HAP-1 (cell line): ENCODE results near the gene AIFM2.
"Not testable (repeated sequence)": the region's sequence is repeated elsewhere in the genome, so short reads cannot be mapped to it uniquely, and the experiment has no call there.

Source experiments
- DNase-seq, 2 experiments: peaks; one replicate each; pipeline ENCODE4 v3.0.0-alpha.2; 2016 to 2020; ENCODE audit warnings: low spot score in 2 of 2
- H3K27me3 ChIP-seq: fragments of 250-450 bp; sonication (Bioruptor Pico); 2 replicates; pipeline ENCODE4 v1.5.1; 2020; ENCODE audit warnings: low read depth, mild to moderate bottlenecking, moderate library complexity
- H3K36me3 ChIP-seq: fragments of 250-450 bp; sonication (Bioruptor Pico); replicated peaks from 2 replicates; pipeline ENCODE4 v1.5.1; 2020; ENCODE audit warnings: mild to moderate bottlenecking
- H3K4me1 ChIP-seq: fragments of 250-450 bp; sonication (Bioruptor Pico); 2 replicates; pipeline ENCODE4 v1.5.1; 2020; ENCODE audit warnings: mild to moderate bottlenecking
- H3K4me3 ChIP-seq: fragments of 250-450 bp; sonication (Bioruptor Pico); 2 replicates; pipeline ENCODE4 v1.5.1; 2020; ENCODE audit warnings: mild to moderate bottlenecking, moderate library complexity
- H3K9me3 ChIP-seq: fragments of 250-450 bp; sonication (Bioruptor Pico); 2 replicates; pipeline ENCODE4 v1.5.1; 2020; ENCODE audit warnings: mild to moderate bottlenecking, moderate library complexity
- in situ Hi-C: fragments of 300-500 bp; cut with MboI; formaldehyde crosslinking; loops from 3 replicates; pipeline ENCODE4 v1.14.3; 2020; ENCODE audit warnings: low sequenced_read_pairs, inconsistent platforms, mixed read lengths

AIFM2 gene

GRCh38 chr10:70123817-70124216 lies 8.8 kb downstream of the AIFM2 start:
- in situ Hi-C loops: no loop called here

GRCh38 chr10:70123166-70123565 lies 9.5 kb downstream of the AIFM2 start:
- DNase-seq, in situ Hi-C loops, H3K9me3 ChIP-seq, H3K27me3 ChIP-seq, H3K4me3 ChIP-seq, H3K4me1 ChIP-seq: not testable (repeated sequence)
- peaks cover 15% of the 10 kb centered on the region for H3K36me3 ChIP-seq

More at GRCh38 chr10:70123817-70124216, 8.8 kb downstream of the AIFM2 start:
- Histone ChIP-seq H3K36me3 (peaks cover 15% of the 10 kb centered on the region), H3K27me3 (no peaks in the 10 kb centered on the region), H3K4me1 (no peaks in the 10 kb centered on the region), H3K9me3 (no peaks in the 10 kb centered on the region), H3K4me3 (no peak overlapping the region)
- DNase-seq: no peak

GRCh38 chr10:70122742-70123141 lies 9.9 kb downstream of the AIFM2 start:
- no peak for DNase-seq
- no peaks in the 10 kb centered on the region for H3K9me3 ChIP-seq
- H3K27me3 ChIP-seq: no peaks in the 10 kb centered on the region
- no peak overlapping the region for H3K4me3 ChIP-seq
- H3K4me1 ChIP-seq: no peaks in the 10 kb centered on the region
- in situ Hi-C loops: no loop called here
- peaks cover 15% of the 10 kb centered on the region for H3K36me3 ChIP-seq

- no peak for DNase-seq
- in situ Hi-C loops: no loop called here
- H3K27me3 ChIP-seq: no peaks in the 10 kb centered on the region
- no peaks in the 10 kb centered on the region for H3K4me1 ChIP-seq
- H3K36me3 ChIP-seq: peaks cover 21% of the 10 kb centered on the region
- no peaks in the 10 kb centered on the region for H3K9me3 ChIP-seq
- no peak overlapping the region for H3K4me3 ChIP-seq
These were observed 11.2 kb downstream of the AIFM2 start for GRCh38 chr10:70121281-70121949.

- no peaks in the 10 kb centered on the region for H3K27me3 ChIP-seq
- peaks cover 25% of the 10 kb centered on the region for H3K36me3 ChIP-seq
- no peak for DNase-seq
- H3K4me3 ChIP-seq: no peak overlapping the region
- no peaks in the 10 kb centered on the region for H3K9me3 ChIP-seq
- H3K4me1 ChIP-seq: no peaks in the 10 kb centered on the region
- in situ Hi-C loops: no loop called here
These were observed 12.2 kb downstream of the AIFM2 start for GRCh38 chr10:70120417-70120816.

- H3K27me3 ChIP-seq: no peaks in the 10 kb centered on the region
- no peaks in the 10 kb centered on the region for H3K9me3 ChIP-seq
- in situ Hi-C loops: no loop called here
- peaks cover 33% of the 10 kb centered on the region for H3K36me3 ChIP-seq
- no peak for DNase-seq
- H3K4me3 ChIP-seq: no peak overlapping the region
- no peaks in the 10 kb centered on the region for H3K4me1 ChIP-seq
These were observed 13.0 kb downstream of the AIFM2 start for GRCh38 chr10:70119623-70120022.

GRCh38 chr10:70119197-70119596 lies 13.4 kb downstream of the AIFM2 start:
- Histone ChIP-seq H3K27me3 (no peaks in the 10 kb centered on the region), H3K4me3 (no peak overlapping the region), H3K4me1 (no peaks in the 10 kb centered on the region), H3K36me3 (peaks cover 37% of the 10 kb centered on the region), H3K9me3 (no peaks in the 10 kb centered on the region)
- in situ Hi-C loops: no loop called here
- no peak for DNase-seq

GRCh38 chr10:70118196-70118595 lies 14.4 kb downstream of the AIFM2 start:
- Histone ChIP-seq H3K36me3 (peaks cover 45% of the 10 kb centered on the region), H3K4me1 (no peaks in the 10 kb centered on the region), H3K9me3 (no peaks in the 10 kb centered on the region), H3K4me3 (no peak overlapping the region), H3K27me3 (no peaks in the 10 kb centered on the region)
- in situ Hi-C loops: no loop called here
- no peak for DNase-seq

GRCh38 chr10:70117646-70118045 lies 15.0 kb downstream of the AIFM2 start:
- H3K27me3 ChIP-seq: no peaks in the 10 kb centered on the region
- H3K4me3 ChIP-seq: no peak overlapping the region
- DNase-seq: no peak
- no peaks in the 10 kb centered on the region for H3K9me3 ChIP-seq
- no peaks in the 10 kb centered on the region for H3K4me1 ChIP-seq
- in situ Hi-C loops: no loop called here
- H3K36me3 ChIP-seq: peaks cover 50% of the 10 kb centered on the region

- Histone ChIP-seq H3K4me1 (no peaks in the 10 kb centered on the region), H3K4me3 (no peak overlapping the region), H3K27me3 (no peaks in the 10 kb centered on the region), H3K9me3 (no peaks in the 10 kb centered on the region), H3K36me3 (peaks cover 50% of the 10 kb centered on the region)
- in situ Hi-C loops: no loop called here
- peak; percentile 30 to 71 for DNase-seq
These were observed 16.5 kb downstream of the AIFM2 start for GRCh38 chr10:70115948-70116682.

- Histone ChIP-seq H3K9me3 (no peaks in the 10 kb centered on the region), H3K4me3 (no peak overlapping the region), H3K4me1 (no peaks in the 10 kb centered on the region), H3K36me3 (peaks cover 52% of the 10 kb centered on the region), H3K27me3 (no peaks in the 10 kb centered on the region)
- DNase-seq: no peak
- in situ Hi-C loops: no loop called here
These were observed 17.7 kb downstream of the AIFM2 start for GRCh38 chr10:70114902-70115301.

GRCh38 chr10:70112071-70112470 lies 20.6 kb downstream of the AIFM2 start:
- no peak overlapping the region for H3K4me3 ChIP-seq
- no peaks in the 10 kb centered on the region for H3K27me3 ChIP-seq
- in situ Hi-C loops: no loop called here
- H3K4me1 ChIP-seq: no peaks in the 10 kb centered on the region
- peaks cover 43% of the 10 kb centered on the region for H3K36me3 ChIP-seq
- DNase-seq: no peak
- no peaks in the 10 kb centered on the region for H3K9me3 ChIP-seq

GRCh38 chr10:70111496-70111895 lies 21.1 kb downstream of the AIFM2 start:
- H3K36me3 ChIP-seq: peaks cover 41% of the 10 kb centered on the region
- H3K4me1 ChIP-seq: no peaks in the 10 kb centered on the region
- no peaks in the 10 kb centered on the region for H3K9me3 ChIP-seq
- DNase-seq: no peak
- H3K27me3 ChIP-seq: no peaks in the 10 kb centered on the region
- in situ Hi-C loops: no loop called here
- H3K4me3 ChIP-seq: no peak overlapping the region

- DNase-seq: no peak
- H3K4me1 ChIP-seq: no peaks in the 10 kb centered on the region
- peaks cover 25% of the 10 kb centered on the region for H3K36me3 ChIP-seq
- H3K9me3 ChIP-seq: no peaks in the 10 kb centered on the region
- H3K27me3 ChIP-seq: no peaks in the 10 kb centered on the region
- in situ Hi-C loops: no loop called here
- no peak overlapping the region for H3K4me3 ChIP-seq
These were observed 23.4 kb downstream of the AIFM2 start for GRCh38 chr10:70109064-70109729.
